LNCaP clone FGC (cell line): Measurements from ENCODE around the gene MIGA2.

ENCODE experiments used
- DNase-seq: peaks from one replicate; pipeline ENCODE4 v3.0.0-alpha.2; 2011; ENCODE audit warnings: low read depth
- H3K4me3 ChIP-seq: 2 replicates; pipeline ENCODE4 v1.5.1; 2011; ENCODE audit warnings: mild to moderate bottlenecking, low read depth, low read length, control low read depth
- CTCF ChIP-seq: IDR thresholded peaks from 2 replicates; pipeline ENCODE4 v1.5.1; 2012; ENCODE audit warnings: mild to moderate bottlenecking; ENCODE audit not compliant: control insufficient read depth, insufficient read depth; ENCODE audit errors: extremely low read depth

MIGA2 gene

GRCh38 chr9:129072171-129072570 is 35.7 kb downstream of the MIGA2 start:
- no peak for TF ChIP-seq CTCF
- DNase-seq = no peak
- H3K4me3 ChIP-seq = no peak overlapping the region

- TF ChIP-seq CTCF = no peak
- DNase-seq = no peak
- H3K4me3 ChIP-seq = no peak overlapping the region
These were observed 37.0 kb downstream of the MIGA2 start for GRCh38 chr9:129073404-129073803.

GRCh38 chr9:129074106-129074505 is 37.7 kb downstream of the MIGA2 start:
- DNase-seq = no peak
- TF ChIP-seq CTCF = no peak
- H3K4me3 ChIP-seq = no peak overlapping the region

GRCh38 chr9:129075996-129076639 is 39.7 kb downstream of the MIGA2 start:
- TF ChIP-seq CTCF = no peak
- DNase-seq = no peak
- H3K4me3 ChIP-seq = no peak overlapping the region

GRCh38 chr9:129076640-129077037 is 40.2 kb downstream of the MIGA2 start:
- no peak for TF ChIP-seq CTCF
- no peak for DNase-seq
- H3K4me3 ChIP-seq = no peak overlapping the region

- peak; percentile 27 for DNase-seq
- TF ChIP-seq CTCF = no peak
- H3K4me3 ChIP-seq = no peak overlapping the region
These were observed 40.8 kb downstream of the MIGA2 start for GRCh38 chr9:129077236-129077635.

- H3K4me3 ChIP-seq = no peak overlapping the region
- TF ChIP-seq CTCF = no peak
- no peak for DNase-seq
These were observed 42.5 kb downstream of the MIGA2 start for GRCh38 chr9:129078691-129079503.
